CD8-positive, alpha-beta memory T cell (primary cell): ENCODE results near the gene ZBED4. TPM values are rescaled to one million over a fixed set of nuclear protein-coding genes. Genes with fewer than 3 reads are reported as not detected.
"Not testable (repeated sequence)": the region's sequence is repeated elsewhere in the genome, so short reads cannot be mapped to it uniquely, and the experiment has no call there.

Experiments
- CTCF ChIA-PET: fragments of 350-600 bp; sonication (Branson Sonifier 250); formaldehyde crosslinking; loops from one replicate; lab custom pipeline; 2021; ENCODE audit warnings: antibody characterized with exemption; lab: Charles Lee
- POLR2A ChIA-PET: fragments of 350-600 bp; sonication (Branson Sonifier 250); formaldehyde crosslinking; loops from one replicate; lab custom pipeline; 2021; ENCODE audit warnings: antibody characterized with exemption; lab: Charles Lee
- DNase-seq, 5 donors: peaks; one replicate each; pipeline versions ENCODE4 v3.0.0 to v3.0.0-alpha.2; 2020 to 2022; ENCODE audit warnings: mixed read lengths in 1 of 5
- H3K27ac ChIP-seq: one replicate; pipeline ENCODE4 v1.7.0; 2013; ENCODE audit warnings: low read depth, mild to moderate bottlenecking, low read length, moderate library complexity
- H3K27me3 ChIP-seq: 2 replicates; pipeline ENCODE4 v1.7.0; 2013; ENCODE audit warnings: low read length, mild to moderate bottlenecking; ENCODE audit not compliant: insufficient read depth, poor library complexity, severe bottlenecking
- H3K36me3 ChIP-seq: 2 replicates; pipeline ENCODE4 v1.7.0; 2013; ENCODE audit warnings: mild to moderate bottlenecking, low read length, moderate library complexity; ENCODE audit not compliant: insufficient read depth
- H3K4me1 ChIP-seq: 2 replicates; pipeline ENCODE4 v1.7.0; 2013; ENCODE audit warnings: mild to moderate bottlenecking, low read length, moderate library complexity; ENCODE audit not compliant: insufficient read depth
- H3K4me3 ChIP-seq: 2 replicates; pipeline ENCODE4 v1.7.0; 2013; ENCODE audit warnings: mild to moderate bottlenecking, low read length
- H3K9me3 ChIP-seq: 2 replicates; pipeline ENCODE4 v1.7.0; 2013; ENCODE audit warnings: mild to moderate bottlenecking, low read length
- H3K27ac Mint-ChIP-seq, 8 donors: one replicate each; pipeline ENCODE4 v1.8.0; 2020 to 2021; ENCODE audit warnings: mixed read lengths in 8 of 8, mild to moderate bottlenecking in 6 of 8, inconsistent platforms in 3 of 8, moderate library complexity in 3 of 8
- H3K27me3 Mint-ChIP-seq, 2 donors: one replicate each; pipeline ENCODE4 v1.8.0; 2020 to 2021; ENCODE audit warnings: mixed read lengths in 2 of 2, mild to moderate bottlenecking in 1 of 2, moderate library complexity in 1 of 2
- H3K36me3 Mint-ChIP-seq, 3 donors: one replicate each; pipeline ENCODE4 v1.8.0; 2020 to 2021; ENCODE audit warnings: mixed read lengths in 3 of 3, inconsistent platforms in 1 of 3, mild to moderate bottlenecking in 1 of 3
- H3K4me1 Mint-ChIP-seq, 3 donors: one replicate each; pipeline ENCODE4 v1.8.0; 2020 to 2021; ENCODE audit warnings: mixed read lengths in 3 of 3, inconsistent platforms in 1 of 3, mild to moderate bottlenecking in 1 of 3
- H3K4me3 Mint-ChIP-seq, 7 donors: one replicate each; pipeline ENCODE4 v1.8.0; 2020 to 2021; ENCODE audit warnings: mixed read lengths in 7 of 7, mild to moderate bottlenecking in 6 of 7, moderate library complexity in 4 of 7, inconsistent platforms in 2 of 7
- H3K9me3 Mint-ChIP-seq, 5 donors: one replicate each; pipeline ENCODE4 v1.8.0; 2020 to 2022; ENCODE audit warnings: mixed read lengths in 5 of 5, mild to moderate bottlenecking in 3 of 5, moderate library complexity in 2 of 5, inconsistent platforms in 1 of 5
- polyA plus RNA-seq: library from polyadenylated mRNA; unstranded; fragments of 300-500 nt; fragmentation: Illumina TruSeq; gene quantifications from one replicate; pipeline ENCODE4 v1.2.3, GENCODE V29; 2021
- total RNA-seq, 2 experiments: library from RNA; stranded (reverse); gene quantifications; one replicate each; pipeline ENCODE4 v1.2.3, GENCODE V29; 2021

Gene ZBED4
- total and polyA plus RNA-seq, 3 experiments from 2014 or later = 11.1 to 24.3 (median 24.2) TPM

DNA sequence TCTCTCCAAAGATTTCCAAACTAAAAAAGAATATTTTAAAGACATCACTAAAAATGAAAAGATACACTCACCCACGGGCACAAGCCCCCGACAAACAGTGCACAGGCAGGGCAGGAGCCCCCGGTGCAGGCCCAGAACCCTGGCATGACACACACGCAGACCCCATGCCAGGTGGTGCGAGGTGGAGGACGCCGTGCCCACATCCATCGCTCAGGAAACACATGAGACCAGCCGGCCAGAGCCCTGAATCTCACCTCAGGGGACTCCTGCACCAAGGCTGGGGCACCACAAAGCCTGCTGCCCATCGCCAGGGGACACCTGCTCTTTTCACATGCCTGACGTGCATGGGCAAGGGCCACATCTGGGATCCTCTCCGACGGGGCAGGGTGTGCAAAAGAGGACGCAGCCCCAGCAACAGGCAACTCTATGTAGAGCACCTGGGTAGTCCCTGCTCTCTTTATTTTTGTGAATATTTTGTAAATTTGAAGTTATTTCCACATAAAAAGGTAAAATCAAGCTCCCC, 39.4 kb upstream of the ZBED4 start:
- Mint-ChIP-seq H3K4me3 (peak overlapping the region in 1 of 7 donors; percentile 35), H3K27me3 (no peaks in the 10 kb centered on the region), H3K36me3 (peaks cover 0 to 76% (median 15%) of the 10 kb centered on the region in 3 donors), H3K9me3 (no peaks in the 10 kb centered on the region), H3K4me1 (peaks cover 73 to 89% (median 86%) of the 10 kb centered on the region in 3 donors), H3K27ac (peak overlapping the region in 2 of 8 donors; percentile 43 to 92)
- Histone ChIP-seq H3K9me3 (no peaks in the 10 kb centered on the region), H3K27ac (no peak overlapping the region), H3K4me3 (no peak overlapping the region), H3K36me3 (peaks cover 21% of the 10 kb centered on the region), H3K27me3 (no peaks in the 10 kb centered on the region), H3K4me1 (peaks cover 50% of the 10 kb centered on the region)
- ChIA-PET CTCF (no interaction called here), POLR2A (no interaction called here)
- no peak for DNase-seq

DNA sequence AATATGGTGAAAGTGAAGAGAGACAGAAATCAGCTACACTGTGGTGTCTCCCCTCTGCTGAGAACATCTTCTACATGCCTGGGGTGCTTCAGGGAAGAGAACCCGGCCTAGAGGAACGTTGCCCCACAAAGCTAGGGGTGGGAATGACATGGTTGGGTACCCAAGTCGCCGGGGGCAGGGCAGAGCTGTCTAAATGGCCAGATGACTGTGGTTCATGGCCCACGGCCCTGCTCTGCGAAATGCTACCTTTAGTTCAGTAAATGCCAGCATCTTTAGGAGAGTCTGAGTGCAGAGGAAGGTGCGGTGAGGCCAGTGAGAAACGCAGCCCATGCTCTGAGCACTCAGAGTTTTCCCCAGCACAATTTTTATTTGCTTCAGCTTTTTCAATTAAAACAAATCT, 38.8 kb upstream of the ZBED4 start:
- peaks cover 69 to 86% (median 81%) of the 10 kb centered on the region in 3 donors for H3K4me1 Mint-ChIP-seq
- H3K4me3 ChIP-seq = no peak overlapping the region
- no peaks in the 10 kb centered on the region for H3K9me3 Mint-ChIP-seq
- DNase-seq = no peak
- no peaks in the 10 kb centered on the region for H3K27me3 Mint-ChIP-seq
- no peak overlapping the region for H3K27ac ChIP-seq
- H3K27me3 ChIP-seq = no peaks in the 10 kb centered on the region
- no peaks in the 10 kb centered on the region for H3K9me3 ChIP-seq
- H3K36me3 Mint-ChIP-seq = peaks cover 0 to 79% (median 15%) of the 10 kb centered on the region in 3 donors
- ChIA-PET POLR2A (no interaction called here), CTCF (no interaction called here)
- H3K4me1 ChIP-seq = peaks cover 46% of the 10 kb centered on the region
- peaks cover 21% of the 10 kb centered on the region for H3K36me3 ChIP-seq
- peak overlapping the region in 3 of 8 donors; percentile 33 to 81 (median 72) for H3K27ac Mint-ChIP-seq
- H3K4me3 Mint-ChIP-seq = peak overlapping the region in 1 of 7 donors; percentile 35

DNA sequence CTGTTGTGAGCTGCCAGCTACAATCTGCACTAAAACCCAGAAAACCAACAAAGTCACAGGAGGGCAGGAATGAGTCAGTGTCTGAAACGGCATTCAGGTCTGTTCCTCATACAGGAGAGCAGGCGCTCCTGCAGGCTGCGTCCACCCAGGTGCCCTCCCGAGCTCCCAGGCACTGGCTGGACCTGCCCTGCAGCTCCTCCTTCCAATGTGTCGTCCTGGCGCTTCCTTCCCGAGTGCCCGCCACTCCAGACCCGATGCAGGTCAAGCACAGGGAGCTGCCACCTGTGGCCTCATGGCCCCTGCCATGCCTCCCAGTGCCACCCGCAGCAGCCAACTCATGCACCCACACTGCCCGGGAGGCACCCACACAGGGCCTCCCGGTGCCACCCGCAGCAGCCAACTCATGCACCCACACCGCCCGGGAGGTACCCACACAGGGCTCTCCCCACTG, 38.0 kb upstream of the ZBED4 start:
- Histone ChIP-seq H3K27me3 (no peaks in the 10 kb centered on the region), H3K27ac (no peak overlapping the region), H3K36me3 (peaks cover 29% of the 10 kb centered on the region), H3K4me3 (no peak overlapping the region), H3K9me3 (no peaks in the 10 kb centered on the region), H3K4me1 (peaks cover 45% of the 10 kb centered on the region)
- CTCF ChIA-PET = no interaction called here
- Mint-ChIP-seq H3K9me3 (no peaks in the 10 kb centered on the region), H3K27me3 (no peaks in the 10 kb centered on the region), H3K4me3 (peak overlapping the region in 3 of 7 donors; percentile 10 to 27 (median 22)), H3K36me3 (peaks cover 0 to 83% (median 15%) of the 10 kb centered on the region in 3 donors), H3K27ac (peak overlapping the region in 4 of 8 donors; percentile 15 to 81 (median 62)), H3K4me1 (peaks cover 68 to 86% (median 81%) of the 10 kb centered on the region in 3 donors)
- POLR2A ChIA-PET = no interaction called here
- DNase-seq = no peak

DNA sequence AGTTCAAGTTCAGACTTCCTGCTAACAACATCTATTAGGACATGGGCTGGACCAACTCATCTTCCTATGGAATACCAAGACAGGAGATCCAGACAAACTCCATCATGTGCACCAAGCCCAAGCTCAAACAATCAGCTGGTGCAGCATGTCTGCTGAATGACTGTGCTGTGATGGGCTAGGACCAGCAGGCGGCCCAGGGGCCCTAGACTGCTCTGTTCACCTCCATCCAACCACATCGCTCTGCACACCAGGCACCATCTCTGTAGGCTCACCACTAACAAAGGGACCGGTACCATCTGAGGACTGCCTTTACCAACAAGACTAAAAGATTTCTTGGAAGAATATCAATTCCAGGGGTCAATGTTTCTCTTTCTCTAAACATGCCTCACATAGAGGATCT, 36.3 kb upstream of the ZBED4 start:
- Mint-ChIP-seq H3K27ac (peak overlapping the region in 3 of 8 donors; percentile 40 to 77 (median 65)), H3K27me3 (no peaks in the 10 kb centered on the region), H3K36me3 (peaks cover 0 to 86% (median 17%) of the 10 kb centered on the region in 3 donors), H3K4me3 (peak overlapping the region in 4 of 7 donors; percentile 7 to 55 (median 26)), H3K9me3 (no peaks in the 10 kb centered on the region), H3K4me1 (peaks cover 57 to 85% (median 72%) of the 10 kb centered on the region in 3 donors)
- ChIA-PET CTCF (no interaction called here), POLR2A (interaction anchor here (0.9 kb wide), 1 partner anchor 9 kb away, joined by 3 read pairs; no protein-coding TSS in a partner anchor)
- H3K9me3 ChIP-seq = no peaks in the 10 kb centered on the region
- H3K27me3 ChIP-seq = no peaks in the 10 kb centered on the region
- H3K4me3 ChIP-seq = no peak overlapping the region
- peaks cover 36% of the 10 kb centered on the region for H3K36me3 ChIP-seq
- H3K27ac ChIP-seq = no peak overlapping the region
- peaks cover 43% of the 10 kb centered on the region for H3K4me1 ChIP-seq
- DNase-seq = no peak

DNA sequence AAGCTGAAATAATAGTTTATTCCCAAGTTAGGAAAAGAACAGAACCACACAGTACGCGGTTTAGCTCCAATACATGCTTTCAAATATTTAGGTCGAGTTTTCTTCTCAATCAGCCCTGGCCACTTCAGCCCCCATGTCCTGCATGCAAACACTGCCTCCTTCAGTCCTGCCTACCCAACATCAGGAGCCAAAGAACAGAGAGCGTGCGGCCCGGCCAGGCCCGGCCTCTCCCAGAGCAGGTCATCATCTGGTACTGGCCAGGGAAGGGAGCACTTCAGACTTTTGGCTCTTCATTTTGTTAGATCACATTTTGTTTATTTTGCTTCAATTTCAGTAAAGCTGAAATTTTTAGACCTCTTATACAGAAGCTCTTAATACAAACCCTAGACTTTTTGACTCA, 32.7 kb upstream of the ZBED4 start:
- Mint-ChIP-seq H3K9me3 (no peaks in the 10 kb centered on the region), H3K4me3 (peak overlapping the region in 1 of 7 donors; percentile 31), H3K27me3 (peaks cover 0 to under 1% of the 10 kb centered on the region in 2 donors), H3K27ac (peak overlapping the region in 4 of 8 donors; percentile 11 to 54 (median 42)), H3K4me1 (peaks cover 58 to 90% (median 69%) of the 10 kb centered on the region in 3 donors), H3K36me3 (peaks cover 4 to 95% (median 24%) of the 10 kb centered on the region in 3 donors)
- no peaks in the 10 kb centered on the region for H3K9me3 ChIP-seq
- ChIA-PET CTCF (interaction anchor here (0.7 kb wide), 1 partner anchor 27 kb away, joined by 3 read pairs; no protein-coding TSS in a partner anchor), POLR2A (no interaction called here)
- no peak for DNase-seq
- peaks cover 59% of the 10 kb centered on the region for H3K4me1 ChIP-seq
- H3K27ac ChIP-seq = no peak overlapping the region
- no peaks in the 10 kb centered on the region for H3K27me3 ChIP-seq
- H3K36me3 ChIP-seq = peaks cover 47% of the 10 kb centered on the region
- no peak overlapping the region for H3K4me3 ChIP-seq

DNA sequence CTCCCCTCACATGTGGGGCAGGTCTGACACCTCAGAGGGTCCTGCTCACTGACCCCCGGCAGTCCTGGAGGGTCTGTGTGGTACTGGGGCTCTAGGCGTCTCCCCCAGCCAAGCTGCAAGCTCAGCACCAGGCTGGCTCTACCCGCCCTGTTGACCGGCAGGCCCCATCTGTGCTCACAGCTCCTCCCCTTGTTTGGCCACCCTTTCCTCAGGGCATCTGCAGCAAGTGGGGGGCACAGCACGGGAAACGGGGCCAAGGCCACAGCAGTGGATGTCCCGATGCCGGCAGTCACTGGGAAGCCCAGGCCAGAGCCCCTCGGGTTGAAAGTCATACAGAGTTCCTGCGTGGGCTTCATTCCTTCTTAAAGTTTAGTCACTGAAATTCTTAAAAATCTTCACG, 31.9 kb upstream of the ZBED4 start:
- POLR2A ChIA-PET = not testable (repeated sequence)

DNA sequence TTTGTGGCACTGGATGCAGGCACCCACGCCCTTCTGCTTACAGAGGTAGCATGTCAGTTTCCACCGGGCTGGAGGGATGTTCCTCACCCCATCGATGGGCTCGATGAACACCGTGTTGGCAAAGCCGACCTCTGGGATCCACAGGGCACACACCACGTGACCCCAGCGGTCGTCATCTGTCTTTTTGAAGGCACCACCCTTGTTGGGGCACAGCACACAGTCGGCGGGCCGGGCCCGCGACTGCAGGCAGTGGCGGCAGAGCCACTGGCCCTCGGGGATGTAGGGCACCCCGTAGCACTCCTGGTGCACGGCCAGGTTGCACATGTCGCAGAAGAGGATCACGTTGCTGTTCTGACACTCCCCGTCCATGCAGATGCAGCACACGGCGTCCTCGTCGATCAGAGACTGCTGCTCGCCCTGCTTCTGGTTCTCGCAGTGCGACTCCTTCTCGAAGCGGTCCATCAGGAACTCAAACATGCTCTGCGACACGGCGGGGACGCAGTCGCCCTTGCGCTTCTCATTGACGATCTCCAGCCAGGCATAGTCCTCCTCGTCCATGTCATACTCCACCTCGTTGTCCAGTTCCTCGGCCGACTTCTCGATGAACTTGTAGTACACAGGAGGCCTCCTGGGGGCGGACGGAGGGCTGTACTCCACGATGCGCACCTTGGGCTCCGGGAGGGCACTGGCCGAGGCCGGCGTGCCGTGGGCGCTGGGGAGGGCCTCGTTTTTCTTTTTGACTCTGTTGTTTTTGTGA, 30.2 kb upstream of the ZBED4 start:
- Mint-ChIP-seq H3K36me3 (peaks cover 4 to 77% (median 11%) of the 10 kb centered on the region in 3 donors), H3K27me3 (peaks cover 0 to 4% of the 10 kb centered on the region in 2 donors), H3K4me1 (peaks cover 42 to 71% (median 48%) of the 10 kb centered on the region in 3 donors), H3K27ac (peak overlapping the region in 3 of 8 donors; percentile 20 to 87 (median 59)), H3K9me3 (no peaks in the 10 kb centered on the region), H3K4me3 (peak overlapping the region in 1 of 7 donors; percentile 53)
- DNase-seq = no peak
- POLR2A ChIA-PET = no interaction called here
- Histone ChIP-seq H3K27ac (no peak overlapping the region), H3K4me3 (no peak overlapping the region), H3K36me3 (peaks cover 29% of the 10 kb centered on the region), H3K27me3 (no peaks in the 10 kb centered on the region), H3K4me1 (peaks cover 40% of the 10 kb centered on the region), H3K9me3 (no peaks in the 10 kb centered on the region)
- CTCF ChIA-PET = no interaction called here

More for the DNA sequence above, 31.9 kb upstream of the ZBED4 start:
- not testable (repeated sequence) for DNase-seq, H3K4me3 ChIP-seq, H3K9me3 Mint-ChIP-seq, H3K9me3 ChIP-seq, H3K4me3 Mint-ChIP-seq, H3K27ac ChIP-seq, H3K27me3 ChIP-seq, H3K27me3 Mint-ChIP-seq
- peaks cover 56 to 88% (median 65%) of the 10 kb centered on the region in 3 donors for H3K4me1 Mint-ChIP-seq
- Histone ChIP-seq H3K36me3 (peaks cover 44% of the 10 kb centered on the region), H3K4me1 (peaks cover 54% of the 10 kb centered on the region)
- CTCF ChIA-PET = interaction anchor here (1.3 kb wide), 1 partner anchor 10 kb away, joined by 4 read pairs; no protein-coding TSS in a partner anchor
- H3K27ac Mint-ChIP-seq = peak overlapping the region in 2 of 8 donors; percentile 65 to 66
- peaks cover 4 to 94% (median 24%) of the 10 kb centered on the region in 3 donors for H3K36me3 Mint-ChIP-seq
